GM12891 (cell line): ENCODE data around the gene PARVG.

Source experiments
- DNase-seq: peaks from one replicate; pipeline ENCODE4 v3.0.0; 2011; ENCODE audit warnings: low spot score; ENCODE audit not compliant: insufficient read length
- FAIRE-seq: peaks from 2 replicates; lab custom pipeline; 2011; peaks lifted over from hg19 to GRCh38; lab: Jason Lieb, UNC
- PAX5 ChIP-seq: IDR thresholded peaks from 2 replicates; pipeline ENCODE4 v1.6.1; 2011; ENCODE audit warnings: low read length, moderate library complexity, mild to moderate bottlenecking; ENCODE audit not compliant: insufficient read depth, severe bottlenecking
- POLR2A ChIP-seq: IDR thresholded peaks from 2 replicates; pipeline ENCODE4 v1.6.1; 2011; ENCODE audit warnings: low read depth, low read length, control low read depth
- POLR2AphosphoS5 ChIP-seq: IDR thresholded peaks from 2 replicates; pipeline ENCODE4 v1.6.1; 2011; ENCODE audit warnings: low read depth, low read length, control low read depth
- POU2F2 ChIP-seq: IDR thresholded peaks from 2 replicates; pipeline ENCODE4 v1.6.1; 2011; ENCODE audit warnings: low read depth, mild to moderate bottlenecking, control low read depth, low read length, moderate library complexity
- SPI1 ChIP-seq: IDR thresholded peaks from 2 replicates; pipeline ENCODE4 v1.6.1; 2011; ENCODE audit warnings: low read depth, low read length, control low read depth
- TAF1 ChIP-seq: IDR thresholded peaks from 2 replicates; pipeline ENCODE4 v1.6.1; 2011; ENCODE audit warnings: low read depth, low read length, control low read depth

PARVG gene

DNA sequence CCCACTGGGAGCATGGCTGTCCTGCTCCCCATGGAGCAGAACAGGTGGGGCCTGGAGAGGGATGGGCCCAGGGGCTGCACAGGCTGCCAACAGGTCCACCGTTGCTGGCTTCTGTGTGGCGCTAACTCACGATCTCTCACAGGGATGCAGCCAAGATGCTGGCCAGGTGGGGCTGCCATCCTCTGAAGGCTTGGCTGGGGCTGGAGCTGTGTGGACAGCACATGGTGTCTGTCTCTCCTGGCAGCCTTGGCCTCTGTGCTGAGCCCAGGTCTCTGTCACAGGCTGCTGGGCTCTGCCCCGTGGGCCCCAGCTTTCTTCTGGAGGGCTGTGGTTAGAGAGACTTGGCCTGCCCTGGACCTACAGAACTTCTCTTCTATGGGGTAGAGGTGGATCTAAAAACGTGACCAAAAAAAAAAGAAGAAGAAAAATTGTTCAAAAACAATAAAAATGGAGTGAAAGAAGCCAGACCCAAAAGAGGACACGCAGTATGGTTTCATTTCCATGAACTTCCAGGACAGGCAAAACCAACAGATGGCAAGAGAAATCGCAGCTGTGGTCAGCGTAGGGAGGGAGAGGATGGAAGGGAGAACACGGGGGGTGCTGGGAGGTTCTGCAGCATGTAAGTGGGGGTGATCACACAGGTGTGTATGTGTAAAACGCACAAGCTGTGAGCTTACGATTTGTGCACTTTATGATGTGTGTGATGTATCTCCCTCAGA, 12.2 kb downstream of the PARVG start:
- DNase-seq (no peak), FAIRE-seq (peak; percentile 85)
- TF ChIP-seq POLR2A (no peak), TAF1 (no peak), PAX5 (no peak), POU2F2 (no peak), SPI1 (no peak), POLR2AphosphoS5 (no peak)

DNA sequence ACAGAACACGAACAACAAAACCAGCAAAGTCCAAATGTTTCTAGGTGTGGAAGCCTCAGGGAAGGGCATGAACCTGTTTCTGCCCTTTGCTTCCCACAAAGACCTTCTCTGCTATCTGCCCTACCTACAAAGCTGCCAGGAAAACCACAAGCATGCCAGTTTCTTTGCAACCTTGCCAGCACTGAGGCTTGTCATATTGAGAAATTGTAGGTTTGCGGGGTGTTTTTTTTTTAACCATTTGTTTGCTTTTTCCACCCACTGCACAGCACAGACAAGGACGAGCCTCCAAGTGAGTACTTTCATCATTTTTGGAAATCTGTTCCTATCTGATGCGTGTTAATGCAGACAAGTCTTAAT, 12.8 kb downstream of the PARVG start:
- FAIRE-seq (no peak), DNase-seq (no peak)
- TF ChIP-seq TAF1 (no peak), POLR2A (no peak), SPI1 (no peak), POLR2AphosphoS5 (no peak), PAX5 (no peak), POU2F2 (no peak)

DNA sequence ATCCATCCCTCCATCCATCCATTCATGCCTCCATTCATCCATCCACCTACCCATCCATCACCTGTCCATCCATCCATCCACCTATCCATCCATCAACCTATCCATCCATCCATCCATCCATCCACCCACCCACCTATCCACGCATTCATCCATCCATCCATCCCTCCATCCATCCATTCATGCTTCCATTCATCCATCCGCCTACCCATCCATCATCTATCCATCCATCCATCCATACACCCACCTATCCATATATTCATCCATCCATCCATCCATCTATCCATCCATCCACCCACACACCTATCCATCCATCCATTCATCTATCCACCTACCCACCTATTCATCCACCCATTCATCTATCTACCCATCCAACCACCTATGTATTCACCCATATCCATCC, 13.8 kb downstream of the PARVG start:
- DNase-seq, result no peak
- TF ChIP-seq TAF1 (no peak), POU2F2 (no peak), PAX5 (no peak), POLR2AphosphoS5 (no peak), POLR2A (no peak)
- peak; percentile 65 for FAIRE-seq

DNA sequence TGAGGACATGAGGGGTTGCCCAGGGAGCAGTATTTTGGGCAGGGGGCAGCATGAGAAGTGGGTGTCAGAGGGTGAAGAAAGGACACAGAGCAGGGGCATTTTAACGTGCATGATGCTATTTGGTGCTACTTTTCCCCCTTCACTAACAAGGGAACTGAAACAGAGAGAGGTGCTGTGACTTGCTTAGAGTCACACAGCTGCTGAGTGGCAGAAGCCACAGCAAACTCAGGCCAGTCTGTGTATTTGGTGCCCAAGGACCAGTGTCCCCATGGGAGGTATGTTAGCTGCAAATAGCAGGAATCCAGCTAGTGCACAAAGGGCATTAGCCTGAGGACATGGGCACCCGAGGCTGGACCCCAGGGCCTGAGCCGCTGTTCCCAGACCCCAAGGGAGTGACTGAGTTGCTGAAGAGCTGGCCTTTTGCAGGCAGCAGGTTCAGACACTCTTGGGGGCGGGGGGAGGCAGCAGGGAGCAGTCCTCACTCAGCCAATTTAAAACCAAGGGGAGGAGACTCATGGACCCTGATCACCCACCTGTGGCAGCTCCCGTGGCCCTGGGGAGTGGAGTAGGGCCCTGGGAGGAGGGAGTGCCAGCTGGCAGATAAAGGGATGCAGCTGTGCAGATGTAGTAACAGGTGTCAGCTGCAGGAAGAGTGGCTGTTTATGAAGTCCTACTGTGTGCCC, 14.6 kb downstream of the PARVG start:
- peak; percentile 91 for FAIRE-seq
- TF ChIP-seq POLR2A (no peak), POLR2AphosphoS5 (no peak), PAX5 (no peak), SPI1 (peak; percentile 75)
- DNase-seq, result no peak

DNA sequence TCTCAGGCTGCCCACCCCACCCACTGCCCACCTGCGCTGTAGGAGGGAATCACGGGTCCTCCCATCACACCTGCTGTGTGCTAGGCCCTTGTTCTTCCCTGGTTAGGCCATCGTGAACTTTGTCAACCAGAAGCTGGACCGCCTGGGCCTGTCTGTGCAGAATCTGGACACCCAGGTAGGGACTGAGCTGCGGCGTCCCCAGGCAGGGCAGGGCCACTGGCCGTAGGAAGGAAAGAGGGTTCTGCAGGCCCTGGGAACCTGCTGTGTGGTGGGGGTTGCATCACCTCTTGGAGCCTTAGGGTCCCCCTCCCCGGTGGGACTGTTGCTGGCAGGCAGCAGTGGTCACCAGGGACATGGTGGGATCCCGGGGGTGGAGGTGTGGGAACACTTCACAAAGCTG, 15.5 kb downstream of the PARVG start:
- DNase-seq, result no peak
- FAIRE-seq, result no peak
- no peak for TF ChIP-seq POU2F2
- TF ChIP-seq POLR2A, result no peak
- TF ChIP-seq PAX5, result no peak
- no peak for TF ChIP-seq TAF1
- TF ChIP-seq SPI1, result no peak
- no peak for TF ChIP-seq POLR2AphosphoS5

DNA sequence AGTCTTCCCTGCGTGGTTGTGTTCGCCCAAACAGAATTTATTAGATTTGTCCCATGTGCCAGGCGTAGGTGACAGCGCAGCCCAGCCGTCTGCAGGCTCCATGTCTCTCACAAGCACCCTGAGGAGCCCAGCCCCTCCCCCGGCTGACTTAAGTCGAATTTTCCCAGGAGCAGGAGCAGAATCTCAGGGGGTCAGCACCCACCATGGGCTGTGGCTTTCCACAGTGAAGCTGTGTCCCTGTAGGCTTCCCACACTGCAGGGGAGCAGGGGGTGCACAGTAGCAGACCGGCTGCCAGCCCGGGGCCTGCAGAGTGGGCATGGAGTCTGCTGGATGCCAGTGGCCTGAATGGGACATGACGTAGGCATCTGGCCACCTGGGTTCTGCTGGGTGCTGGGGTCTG, 16.0 kb downstream of the PARVG start:
- TF ChIP-seq POLR2A, result no peak
- no peak for TF ChIP-seq PAX5
- no peak for TF ChIP-seq SPI1
- no peak for TF ChIP-seq POLR2AphosphoS5
- TF ChIP-seq POU2F2, result no peak
- TF ChIP-seq TAF1, result no peak
- DNase-seq (no peak), FAIRE-seq (no peak)

DNA sequence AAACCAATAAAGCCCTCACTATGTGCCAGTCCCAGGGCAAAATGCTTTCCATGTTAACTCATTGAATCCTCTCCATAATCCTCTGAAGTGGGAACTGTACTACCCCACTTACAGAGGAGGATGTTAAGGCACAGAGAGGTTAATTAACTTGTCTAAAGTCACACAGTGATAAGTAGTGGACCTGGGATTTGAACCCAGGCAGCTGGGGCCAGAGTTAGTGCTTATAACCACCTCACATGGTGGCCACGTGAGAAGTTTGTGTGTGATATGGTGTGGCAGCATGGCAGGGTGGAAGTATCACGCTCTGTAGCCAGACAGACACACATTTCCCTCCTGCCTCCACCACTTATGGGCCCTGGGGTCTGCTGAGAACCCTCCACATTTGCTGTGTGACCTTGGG, 16.5 kb downstream of the PARVG start:
- FAIRE-seq (no peak), DNase-seq (no peak)
- TF ChIP-seq POU2F2, result no peak
- no peak for TF ChIP-seq SPI1
- TF ChIP-seq PAX5, result no peak
- no peak for TF ChIP-seq POLR2A
- no peak for TF ChIP-seq TAF1
- TF ChIP-seq POLR2AphosphoS5, result no peak

DNA sequence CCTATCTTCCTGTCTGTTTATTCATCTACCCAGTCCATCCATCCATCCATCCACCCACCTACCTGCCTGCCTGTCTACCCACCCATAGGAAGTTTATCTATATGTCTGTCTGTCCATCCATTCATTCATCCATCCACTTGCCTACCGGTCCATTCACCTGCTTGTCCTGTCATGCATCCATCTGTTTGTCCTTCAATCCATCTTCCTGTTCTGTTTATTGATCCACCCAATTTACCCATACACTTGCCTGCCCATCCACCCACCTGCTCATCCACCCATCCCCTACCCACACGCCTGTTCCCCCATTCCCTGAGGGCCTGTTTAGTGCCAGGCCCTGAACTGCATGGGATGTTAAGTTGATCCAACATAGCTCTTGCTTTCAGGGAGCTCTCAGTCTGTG, 18.4 kb downstream of the PARVG start:
- no peak for FAIRE-seq
- no peak for DNase-seq
- TF ChIP-seq POU2F2 (no peak), SPI1 (no peak), POLR2A (no peak), PAX5 (no peak), POLR2AphosphoS5 (no peak), TAF1 (no peak)

DNA sequence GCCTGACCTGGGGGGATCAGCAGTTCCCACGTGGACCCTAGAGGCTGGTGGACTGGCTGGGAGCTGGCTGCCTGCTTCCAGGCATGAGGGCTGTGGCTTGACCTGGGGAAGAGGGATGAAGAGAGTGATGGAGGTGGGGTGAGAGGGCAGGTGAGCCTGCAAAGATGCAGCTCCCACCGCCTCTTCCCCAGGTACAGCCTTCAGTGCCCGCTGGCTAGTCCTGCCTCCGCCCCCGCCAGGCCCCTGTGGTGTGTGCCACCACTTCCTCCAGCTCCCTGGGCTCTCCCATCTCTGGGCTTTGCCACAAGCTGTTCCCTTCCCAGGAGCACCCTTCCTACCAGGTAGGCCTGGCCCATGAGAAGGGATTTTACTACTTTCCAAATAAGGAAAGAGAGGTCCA, 19.1 kb downstream of the PARVG start:
- FAIRE-seq (no peak), DNase-seq (no peak)
- TF ChIP-seq PAX5 (no peak), SPI1 (no peak), POLR2AphosphoS5 (no peak), TAF1 (no peak), POLR2A (no peak), POU2F2 (no peak)

DNA sequence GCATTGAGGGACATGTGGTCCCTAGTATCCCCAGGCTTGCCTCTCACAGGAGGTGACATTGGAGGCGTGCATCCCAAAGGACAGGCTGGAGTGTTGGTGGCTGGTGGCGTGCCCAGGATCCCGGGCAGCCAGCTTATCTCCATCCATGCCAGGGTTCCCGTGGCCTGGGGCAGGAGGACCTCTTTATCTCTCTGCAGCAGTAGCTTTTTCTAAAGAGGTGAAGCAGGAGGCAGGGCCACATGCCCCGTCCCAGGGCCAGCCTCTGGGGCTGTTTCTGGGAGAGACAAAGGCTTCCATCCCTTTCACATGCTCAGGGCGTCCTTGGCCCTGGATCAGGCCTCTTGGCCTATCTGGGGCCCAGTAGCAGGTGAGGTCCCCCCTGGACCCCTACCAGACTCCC, 19.7 kb downstream of the PARVG start:
- FAIRE-seq (no peak), DNase-seq (no peak)
- no peak for TF ChIP-seq POU2F2
- no peak for TF ChIP-seq TAF1
- TF ChIP-seq SPI1, result no peak
- no peak for TF ChIP-seq PAX5
- no peak for TF ChIP-seq POLR2AphosphoS5
- TF ChIP-seq POLR2A, result no peak
